ENCODE data around the gene TSR3. TPM values are rescaled to one million over a fixed set of nuclear protein-coding genes. Genes with fewer than 3 reads are reported as not detected.

The TSR3 gene
- total RNA-seq, 2 donors from 2014 or later: 64.9 to 67.4 TPM

- Histone ChIP-seq H3K4me3 (ENCODE audit: low read length) (no peak overlapping the region), H3K27ac (ENCODE audit: low read depth, low read length) (no peak overlapping the region), H3K9me3 (ENCODE audit: control insufficient read depth, low read length) (no peaks in the 10 kb centered on the region), H3K4me1 (ENCODE audit: control insufficient read depth, insufficient read depth, low read length) (no peaks in the 10 kb centered on the region), H3K27me3 (ENCODE audit: control insufficient read depth, insufficient read depth, low read length, poor library complexity, severe bottlenecking) (no peaks in the 10 kb centered on the region), H3K36me3 (ENCODE audit: control insufficient read depth, insufficient read depth, low read length) (peaks cover 44% of the 10 kb centered on the region), H3K9ac (ENCODE audit: extremely low read depth, low read length, poor library complexity, severe bottlenecking) (no peak overlapping the region)
- Mint-ChIP-seq H3K36me3 (ENCODE audit: low read depth) (peaks cover 41% of the 10 kb centered on the region), H3K4me3 (peak overlapping the region; percentile 28), H3K27ac (no peak overlapping the region), H3K9me3 (no peaks in the 10 kb centered on the region), H3K27me3 (ENCODE audit: insufficient read depth) (no peaks in the 10 kb centered on the region), H3K4me1 (peaks cover 11% of the 10 kb centered on the region)
- no peak for DNase-seq
- TF ChIP-seq CTCF (conservative IDR thresholded peaks at IDR 0.05): no peak
- 95 to 98% methylated on average over 13 to 16 of the region's 16 CpGs for WGBS, 2 experiments (ENCODE audit: insufficient coverage in 1 of 2, insufficient read length in 1 of 2)
These were observed 39.2 kb downstream of the TSR3 start for GRCh38 chr16:1312467-1312816.

- Histone ChIP-seq H3K27ac (ENCODE audit: low read depth, low read length) (no peak overlapping the region), H3K9ac (ENCODE audit: extremely low read depth, low read length, poor library complexity, severe bottlenecking) (peak overlapping the region; percentile 87), H3K4me1 (ENCODE audit: control insufficient read depth, insufficient read depth, low read length) (no peaks in the 10 kb centered on the region), H3K4me3 (ENCODE audit: low read length) (peak overlapping the region; percentile 97), H3K27me3 (ENCODE audit: control insufficient read depth, insufficient read depth, low read length, poor library complexity, severe bottlenecking) (no peaks in the 10 kb centered on the region), H3K9me3 (ENCODE audit: control insufficient read depth, low read length) (no peaks in the 10 kb centered on the region), H3K36me3 (ENCODE audit: control insufficient read depth, insufficient read depth, low read length) (peaks cover 38% of the 10 kb centered on the region)
- Mint-ChIP-seq H3K4me3 (peak overlapping the region; percentile 88), H3K36me3 (ENCODE audit: low read depth) (peaks cover 37% of the 10 kb centered on the region), H3K9me3 (no peaks in the 10 kb centered on the region), H3K4me1 (peaks cover 11% of the 10 kb centered on the region), H3K27me3 (ENCODE audit: insufficient read depth) (no peaks in the 10 kb centered on the region), H3K27ac (no peak overlapping the region)
- no peak for DNase-seq
- WGBS, 2 experiments (ENCODE audit: insufficient coverage in 1 of 2, insufficient read length in 1 of 2): 85 to 89% methylated on average over 11 to 35 of the region's 35 CpGs
- no peak for TF ChIP-seq CTCF (conservative IDR thresholded peaks at IDR 0.05)
These were observed 39.8 kb downstream of the TSR3 start for GRCh38 chr16:1311738-1312466.

GRCh38 chr16:1311212-1311737 lies 40.4 kb downstream of the TSR3 start:
- Mint-ChIP-seq H3K27me3 (ENCODE audit: insufficient read depth) (no peaks in the 10 kb centered on the region), H3K36me3 (ENCODE audit: low read depth) (peaks cover 31% of the 10 kb centered on the region), H3K4me1 (peaks cover 11% of the 10 kb centered on the region), H3K27ac (peak overlapping the region; percentile 94), H3K4me3 (peak overlapping the region; percentile 88), H3K9me3 (no peaks in the 10 kb centered on the region)
- Histone ChIP-seq H3K36me3 (ENCODE audit: control insufficient read depth, insufficient read depth, low read length) (peaks cover 32% of the 10 kb centered on the region), H3K4me1 (ENCODE audit: control insufficient read depth, insufficient read depth, low read length) (no peaks in the 10 kb centered on the region), H3K9me3 (ENCODE audit: control insufficient read depth, low read length) (no peaks in the 10 kb centered on the region), H3K4me3 (ENCODE audit: low read length) (peak overlapping the region; percentile 97), H3K27ac (ENCODE audit: low read depth, low read length) (no peak overlapping the region), H3K27me3 (ENCODE audit: control insufficient read depth, insufficient read depth, low read length, poor library complexity, severe bottlenecking) (no peaks in the 10 kb centered on the region), H3K9ac (ENCODE audit: extremely low read depth, low read length, poor library complexity, severe bottlenecking) (peak overlapping the region; percentile 87)
- peak; percentile 69 for DNase-seq
- peak; percentile 24 for TF ChIP-seq CTCF (conservative IDR thresholded peaks at IDR 0.05)
- WGBS, 2 experiments (ENCODE audit: insufficient coverage in 1 of 2, insufficient read length in 1 of 2): 41 to 52% methylated on average over 8 to 13 of the region's 13 CpGs

Data from endodermal cell (in vitro differentiated cells).